Central memory CD8-positive, alpha-beta T cell (primary cell): ENCODE measurements around the gene RANBP9.

ENCODE experiments used
- ATAC-seq: fragments of 150-1000 bp; cut with Tn5 transposase; replicated peaks from 2 replicates; pipeline ENCODE4 v1.10.0; 2022; ENCODE audit warnings: mild to moderate bottlenecking, moderate FRiP score, moderate number of reproducible peaks; ENCODE audit not compliant: poor library complexity, severe bottlenecking; ENCODE audit errors: extremely low read depth
- DNase-seq, 2 donors: peaks; one replicate each; pipeline ENCODE4 v3.0.0; 2021; ENCODE audit warnings: low spot score in 2 of 2
- H3K27ac Mint-ChIP-seq: one replicate; pipeline ENCODE4 v1.8.0; 2022; ENCODE audit warnings: low read depth, mild to moderate bottlenecking, moderate library complexity, mixed read lengths
- H3K27me3 Mint-ChIP-seq: one replicate; pipeline ENCODE4 v1.8.0; 2022; ENCODE audit warnings: mixed read lengths
- H3K36me3 Mint-ChIP-seq: one replicate; pipeline ENCODE4 v1.8.0; 2022; ENCODE audit warnings: mild to moderate bottlenecking, moderate library complexity, mixed read lengths; ENCODE audit not compliant: insufficient read depth
- H3K4me1 Mint-ChIP-seq: one replicate; pipeline ENCODE4 v1.8.0; 2022; ENCODE audit warnings: mixed read lengths
- H3K4me3 Mint-ChIP-seq: one replicate; pipeline ENCODE4 v1.8.0; 2022; ENCODE audit warnings: mild to moderate bottlenecking, moderate library complexity, mixed read lengths
- H3K9me3 Mint-ChIP-seq: one replicate; pipeline ENCODE4 v1.8.0; 2022; ENCODE audit warnings: mixed read lengths

RANBP9 gene

GRCh38 chr6:13702809-13703302 lies 8.8 kb downstream of the RANBP9 start:
- no peaks in the 10 kb centered on the region for H3K27me3 Mint-ChIP-seq
- no peaks in the 10 kb centered on the region for H3K9me3 Mint-ChIP-seq
- no peak for DNase-seq

GRCh38 chr6:13700232-13700631 lies 11.4 kb downstream of the RANBP9 start:
- H3K36me3 Mint-ChIP-seq: peaks cover 7% of the 10 kb centered on the region
- peak overlapping the region; percentile 0 for H3K27ac Mint-ChIP-seq
- no peak overlapping the region for H3K4me3 Mint-ChIP-seq
- H3K4me1 Mint-ChIP-seq: peaks cover 48% of the 10 kb centered on the region
- no peaks in the 10 kb centered on the region for H3K27me3 Mint-ChIP-seq
- ATAC-seq: no peak
- no peaks in the 10 kb centered on the region for H3K9me3 Mint-ChIP-seq
- no peak for DNase-seq

More at GRCh38 chr6:13702809-13703302, 8.8 kb downstream of the RANBP9 start:
- no peak overlapping the region for H3K27ac Mint-ChIP-seq
- H3K4me1 Mint-ChIP-seq: peaks cover 35% of the 10 kb centered on the region
- no peak overlapping the region for H3K4me3 Mint-ChIP-seq
- ATAC-seq: peak; percentile 24
- H3K36me3 Mint-ChIP-seq: peaks cover 4% of the 10 kb centered on the region

GRCh38 chr6:13698715-13699114 lies 12.9 kb downstream of the RANBP9 start:
- peaks cover 15% of the 10 kb centered on the region for H3K36me3 Mint-ChIP-seq
- H3K27ac Mint-ChIP-seq: no peak overlapping the region
- ATAC-seq (no peak), DNase-seq (no peak)
- H3K27me3 Mint-ChIP-seq: no peaks in the 10 kb centered on the region
- H3K9me3 Mint-ChIP-seq: no peaks in the 10 kb centered on the region
- H3K4me3 Mint-ChIP-seq: no peak overlapping the region
- H3K4me1 Mint-ChIP-seq: peaks cover 61% of the 10 kb centered on the region

GRCh38 chr6:13697857-13698256 lies 13.8 kb downstream of the RANBP9 start:
- no peak for ATAC-seq
- DNase-seq: no peak

GRCh38 chr6:13696226-13696625 lies 15.4 kb downstream of the RANBP9 start:
- H3K4me1 Mint-ChIP-seq: peaks cover 59% of the 10 kb centered on the region
- peak overlapping the region; percentile 83 for H3K27ac Mint-ChIP-seq
- H3K4me3 Mint-ChIP-seq: no peak overlapping the region
- no peaks in the 10 kb centered on the region for H3K9me3 Mint-ChIP-seq
- no peaks in the 10 kb centered on the region for H3K27me3 Mint-ChIP-seq
- H3K36me3 Mint-ChIP-seq: peaks cover 22% of the 10 kb centered on the region
- DNase-seq: no peak
- ATAC-seq: no peak

More at GRCh38 chr6:13697857-13698256, 13.8 kb downstream of the RANBP9 start:
- no peaks in the 10 kb centered on the region for H3K9me3 Mint-ChIP-seq
- no peaks in the 10 kb centered on the region for H3K27me3 Mint-ChIP-seq
- H3K36me3 Mint-ChIP-seq: peaks cover 18% of the 10 kb centered on the region
- peaks cover 66% of the 10 kb centered on the region for H3K4me1 Mint-ChIP-seq
- H3K4me3 Mint-ChIP-seq: no peak overlapping the region
- peak overlapping the region; percentile 60 for H3K27ac Mint-ChIP-seq

GRCh38 chr6:13695252-13695651 lies 16.4 kb downstream of the RANBP9 start:
- H3K36me3 Mint-ChIP-seq: peaks cover 27% of the 10 kb centered on the region
- H3K9me3 Mint-ChIP-seq: no peaks in the 10 kb centered on the region
- H3K27me3 Mint-ChIP-seq: no peaks in the 10 kb centered on the region
- no peak for ATAC-seq
- peak overlapping the region; percentile 77 for H3K27ac Mint-ChIP-seq
- peaks cover 53% of the 10 kb centered on the region for H3K4me1 Mint-ChIP-seq
- DNase-seq: no peak
- peak overlapping the region; percentile 23 for H3K4me3 Mint-ChIP-seq

- H3K36me3 Mint-ChIP-seq: peaks cover 30% of the 10 kb centered on the region
- H3K27me3 Mint-ChIP-seq: no peaks in the 10 kb centered on the region
- DNase-seq: no peak
- peak overlapping the region; percentile 77 for H3K27ac Mint-ChIP-seq
- peaks cover 57% of the 10 kb centered on the region for H3K4me1 Mint-ChIP-seq
- H3K9me3 Mint-ChIP-seq: no peaks in the 10 kb centered on the region
- no peak overlapping the region for H3K4me3 Mint-ChIP-seq
- ATAC-seq: no peak
These were observed 17.1 kb downstream of the RANBP9 start for GRCh38 chr6:13694562-13694961.

GRCh38 chr6:13689511-13690256 lies 22.0 kb downstream of the RANBP9 start:
- no peak for ATAC-seq
- H3K4me1 Mint-ChIP-seq: peaks cover 61% of the 10 kb centered on the region
- H3K4me3 Mint-ChIP-seq: no peak overlapping the region
- H3K27ac Mint-ChIP-seq: peak overlapping the region; percentile 95
- H3K36me3 Mint-ChIP-seq: peaks cover 29% of the 10 kb centered on the region
- DNase-seq: no peak
- no peaks in the 10 kb centered on the region for H3K9me3 Mint-ChIP-seq
- no peaks in the 10 kb centered on the region for H3K27me3 Mint-ChIP-seq

GRCh38 chr6:13688692-13689196 lies 22.9 kb downstream of the RANBP9 start:
- no peak for DNase-seq
- ATAC-seq: peak; percentile 5
- no peaks in the 10 kb centered on the region for H3K9me3 Mint-ChIP-seq
- peaks cover 21% of the 10 kb centered on the region for H3K36me3 Mint-ChIP-seq
- no peaks in the 10 kb centered on the region for H3K27me3 Mint-ChIP-seq
- peak overlapping the region; percentile 0 for H3K4me3 Mint-ChIP-seq
- peaks cover 62% of the 10 kb centered on the region for H3K4me1 Mint-ChIP-seq
- peak overlapping the region; percentile 95 for H3K27ac Mint-ChIP-seq

- H3K4me3 Mint-ChIP-seq: peak overlapping the region; percentile 64
- DNase-seq (no peak), ATAC-seq (peak; percentile 86)
- peaks cover 62% of the 10 kb centered on the region for H3K4me1 Mint-ChIP-seq
- no peaks in the 10 kb centered on the region for H3K9me3 Mint-ChIP-seq
- no peaks in the 10 kb centered on the region for H3K27me3 Mint-ChIP-seq
- peak overlapping the region; percentile 95 for H3K27ac Mint-ChIP-seq
- H3K36me3 Mint-ChIP-seq: peaks cover 20% of the 10 kb centered on the region
These were observed 23.7 kb downstream of the RANBP9 start for GRCh38 chr6:13687917-13688351.

GRCh38 chr6:13684855-13685254 lies 26.8 kb downstream of the RANBP9 start:
- DNase-seq: no peak
- Mint-ChIP-seq H3K9me3 (no peaks in the 10 kb centered on the region), H3K27ac (peak overlapping the region; percentile 41), H3K27me3 (no peaks in the 10 kb centered on the region), H3K4me1 (peaks cover 73% of the 10 kb centered on the region), H3K4me3 (no peak overlapping the region), H3K36me3 (peaks cover 12% of the 10 kb centered on the region)
- ATAC-seq: no peak

GRCh38 chr6:13683038-13683437 lies 28.6 kb downstream of the RANBP9 start:
- Mint-ChIP-seq H3K27me3 (no peaks in the 10 kb centered on the region), H3K36me3 (peaks cover 4% of the 10 kb centered on the region), H3K4me1 (peaks cover 67% of the 10 kb centered on the region), H3K27ac (peak overlapping the region; percentile 41), H3K4me3 (no peak overlapping the region), H3K9me3 (no peaks in the 10 kb centered on the region)
- no peak for ATAC-seq
- no peak for DNase-seq

GRCh38 chr6:13682346-13682745 lies 29.3 kb downstream of the RANBP9 start:
- Mint-ChIP-seq H3K9me3 (no peaks in the 10 kb centered on the region), H3K36me3 (peaks cover 2% of the 10 kb centered on the region), H3K27ac (peak overlapping the region; percentile 41), H3K4me1 (peaks cover 60% of the 10 kb centered on the region), H3K4me3 (no peak overlapping the region), H3K27me3 (no peaks in the 10 kb centered on the region)
- DNase-seq (no peak), ATAC-seq (no peak)
